H1 (cell line): ENCODE measurements around the gene FSTL4. TPM values are rescaled to one million over a fixed set of nuclear protein-coding genes. Genes with fewer than 3 reads are reported as not detected.

Source experiments
- CTCF ChIA-PET: fragments of 300-600 bp; sonication (Branson Sonifier 250); formaldehyde crosslinking; loops from one replicate; lab custom pipeline; 2021; ENCODE audit not compliant: partially characterized antibody; lab: Charles Lee
- POLR2A ChIA-PET: fragments of 300-600 bp; sonication (Branson Sonifier 250); formaldehyde crosslinking; loops from one replicate; lab custom pipeline; 2021; ENCODE audit warnings: inconsistent platforms; ENCODE audit not compliant: partially characterized antibody; lab: Charles Lee
- DNase-seq, 2 experiments: peaks; one replicate each; pipeline versions ENCODE4 v3.0.0 to v3.0.0-alpha.2; 2010 to 2022; ENCODE audit warnings: low spot score in 2 of 2, low read depth in 1 of 2, mixed read lengths in 1 of 2
- FAIRE-seq: peaks from 2 replicates; lab custom pipeline; 2011; peaks lifted over from hg19 to GRCh38; lab: Jason Lieb, UNC
- H2AFZ ChIP-seq: 2 replicates; pipeline ENCODE4 v1.8.1; 2012; ENCODE audit warnings: low read length, inconsistent platforms
- H2AK5ac ChIP-seq: 2 replicates; pipeline ENCODE4 v1.6.1; 2013; ENCODE audit warnings: low read depth, low read length
- H2BK120ac ChIP-seq: replicated peaks from 2 replicates; pipeline ENCODE3; 2013; ENCODE audit warnings: low read depth, low read length, inconsistent platforms
- H2BK12ac ChIP-seq: 2 replicates; pipeline ENCODE4 v1.6.1; 2013; ENCODE audit warnings: low read depth, low read length
- H2BK15ac ChIP-seq: 2 replicates; pipeline ENCODE4 v1.6.1; 2013; ENCODE audit warnings: low read length
- H2BK20ac ChIP-seq: 2 replicates; pipeline ENCODE4 v1.6.1; 2013; ENCODE audit warnings: low read length
- H2BK5ac ChIP-seq: 2 replicates; pipeline ENCODE4 v1.6.1; 2013; ENCODE audit warnings: low read depth, low read length
- H3K14ac ChIP-seq: 2 replicates; pipeline ENCODE4 v1.6.1; 2013; ENCODE audit warnings: inconsistent platforms; ENCODE audit not compliant: insufficient read length
- H3K18ac ChIP-seq: 2 replicates; pipeline ENCODE4 v1.6.1; 2013; ENCODE audit warnings: low read length; ENCODE audit errors: extremely low read depth
- H3K23ac ChIP-seq: 2 replicates; pipeline ENCODE4 v1.6.1; 2013; ENCODE audit warnings: inconsistent platforms; ENCODE audit not compliant: insufficient read length
- H3K23me2 ChIP-seq: 2 replicates; pipeline ENCODE4 v1.6.1; 2013; ENCODE audit warnings: low read depth, low read length
- H3K27ac ChIP-seq: 2 replicates; pipeline ENCODE4 v1.6.1; 2011; ENCODE audit warnings: low read depth, low read length, inconsistent platforms
- H3K27me3 ChIP-seq, 4 experiments: replicated peaks in 1 of 4; 1 replicate in 1 of 4; 2 replicates in 3 of 4; pipeline versions ENCODE4 v1.6.1 to v1.8.1; 2011 to 2013; ENCODE audit warnings: low read length in 3 of 4, mild to moderate bottlenecking in 3 of 4, inconsistent platforms in 2 of 4, mixed read lengths in 2 of 4, moderate library complexity in 1 of 4; ENCODE audit not compliant: control insufficient read depth in 3 of 4, insufficient read depth in 3 of 4; ENCODE audit errors: extremely low read depth in 1 of 4
- H3K36me3 ChIP-seq, 4 experiments: 2 replicates each; pipeline versions ENCODE4 v1.6.1 to v1.8.1; 2011 to 2013; ENCODE audit warnings: mild to moderate bottlenecking in 4 of 4, low read length in 3 of 4, moderate library complexity in 2 of 4, control low read depth in 1 of 4, inconsistent platforms in 1 of 4; ENCODE audit not compliant: insufficient read depth in 4 of 4, control insufficient read depth in 2 of 4
- H3K4ac ChIP-seq: replicated peaks from 2 replicates; pipeline ENCODE3; 2013; ENCODE audit warnings: low read length, low read depth, mixed read lengths, inconsistent platforms; ENCODE audit not compliant: insufficient read length
- H3K4me1 ChIP-seq, 4 experiments: replicated peaks in 1 of 4; 1 replicate in 1 of 4; 2 replicates in 3 of 4; pipeline versions ENCODE4 v1.6.1 to v1.8.1; 2011 to 2013; ENCODE audit warnings: low read length in 3 of 4, inconsistent platforms in 2 of 4, mixed read lengths in 1 of 4; ENCODE audit not compliant: insufficient read depth in 4 of 4, control insufficient read depth in 3 of 4
- H3K4me2 ChIP-seq, 2 experiments: 2 replicates each; pipeline versions ENCODE4 v1.6.1 to v1.8.1; 2011 to 2013; ENCODE audit warnings: low read depth in 2 of 2, low read length in 2 of 2, control low read depth in 1 of 2, inconsistent platforms in 1 of 2, mild to moderate bottlenecking in 1 of 2; ENCODE audit not compliant: insufficient read depth in 1 of 2
- H3K4me3 ChIP-seq, 4 experiments: fragments of 200-600, 300-600 bp in 1 of 4; sonication (generic), shearing (Covaris generic), sonication (Bioruptor Twin) in 1 of 4; 2 replicates each; pipeline versions ENCODE4 v1.5.1 to v1.8.1; 2011 to 2016; ENCODE audit warnings: low read length in 4 of 4, low read depth in 3 of 4, control low read depth in 2 of 4, inconsistent platforms in 2 of 4, mild to moderate bottlenecking in 2 of 4, mixed read lengths in 1 of 4, moderate library complexity in 1 of 4; ENCODE audit not compliant: insufficient read depth in 2 of 4; ENCODE audit errors: extremely low read depth in 1 of 4
- H3K56ac ChIP-seq: replicated peaks from 2 replicates; pipeline ENCODE3; 2013; ENCODE audit warnings: low read depth, mild to moderate bottlenecking, mixed read lengths, low read length, inconsistent platforms; ENCODE audit not compliant: insufficient read length
- H3K79me1 ChIP-seq: 2 replicates; pipeline ENCODE4 v1.6.1; 2013; ENCODE audit warnings: low read depth, low read length, control low read depth
- H3K79me2 ChIP-seq, 2 experiments: 2 replicates each; pipeline versions ENCODE4 v1.6.1 to v1.8.1; 2012 to 2013; ENCODE audit warnings: low read length in 2 of 2, mild to moderate bottlenecking in 2 of 2, inconsistent platforms in 1 of 2; ENCODE audit not compliant: insufficient read depth in 2 of 2, control insufficient read depth in 1 of 2
- H3K9ac ChIP-seq, 4 experiments: replicated peaks in 1 of 4; 1 replicate in 1 of 4; 2 replicates in 3 of 4; pipeline versions ENCODE4 v1.6.1 to v1.8.1; 2011 to 2013; ENCODE audit warnings: low read depth in 3 of 4, low read length in 3 of 4, control low read depth in 2 of 4, mild to moderate bottlenecking in 2 of 4, moderate library complexity in 2 of 4, inconsistent platforms in 1 of 4; ENCODE audit errors: extremely low read depth in 1 of 4
- H3K9me3 ChIP-seq, 2 experiments: 2 replicates each; pipeline versions ENCODE4 v1.6.1 to v1.8.1; 2012 to 2013; ENCODE audit warnings: mild to moderate bottlenecking in 2 of 2, moderate library complexity in 2 of 2, control low read depth in 1 of 2, inconsistent platforms in 1 of 2, low read depth in 1 of 2, low read length in 1 of 2, mixed read lengths in 1 of 2; ENCODE audit not compliant: insufficient read depth in 2 of 2
- H4K20me1 ChIP-seq, 2 experiments: replicated peaks in 1 of 2; 2 replicates each; pipeline versions ENCODE3 to v1.8.1; 2011 to 2013; ENCODE audit warnings: inconsistent platforms in 2 of 2, low read length in 2 of 2, mild to moderate bottlenecking in 1 of 2; ENCODE audit not compliant: insufficient read depth in 2 of 2, control insufficient read depth in 1 of 2
- H4K5ac ChIP-seq: 2 replicates; pipeline ENCODE4 v1.6.1; 2013; ENCODE audit warnings: low read length, low read depth, mixed read lengths, inconsistent platforms; ENCODE audit not compliant: insufficient read length
- H4K8ac ChIP-seq: 2 replicates; pipeline ENCODE4 v1.8.0; 2013; ENCODE audit warnings: mild to moderate bottlenecking, moderate library complexity, low read length, inconsistent platforms; ENCODE audit not compliant: insufficient read depth; ENCODE audit errors: extremely low read depth
- H4K91ac ChIP-seq: replicated peaks from 2 replicates; pipeline ENCODE3; 2013; ENCODE audit warnings: low read length, mixed read lengths, inconsistent platforms; ENCODE audit not compliant: insufficient read length
- ASH2L ChIP-seq: fragments of 200-600, 300-600 bp; sonication (generic); IDR thresholded peaks from one replicate; pipeline ENCODE4 v1.7.1; 2017; ENCODE audit warnings: low read length
- BCL11A ChIP-seq, 2 experiments: IDR thresholded peaks; one replicate each; pipeline ENCODE4 v1.6.1; 2011; ENCODE audit warnings: low read depth in 2 of 2, low read length in 2 of 2, mild to moderate bottlenecking in 2 of 2
- CBX5 ChIP-seq: fragments of 300-800, 300-1000 bp; sonication (generic); IDR thresholded peaks from 2 replicates; pipeline ENCODE4 v1.7.1; 2016; ENCODE audit warnings: antibody characterized with exemption, low read length, low read depth
- CHD1 ChIP-seq: IDR thresholded peaks from 2 replicates; pipeline ENCODE4 v1.6.1; 2012; ENCODE audit warnings: low read depth, low read length, improper control_type of control experiment
- CHD2 ChIP-seq: IDR thresholded peaks from 2 replicates; pipeline ENCODE4 v1.6.1; 2012; ENCODE audit warnings: low read length, improper control_type of control experiment
- GABPA ChIP-seq: IDR thresholded peaks from 2 replicates; pipeline ENCODE4 v1.6.1; 2011; ENCODE audit warnings: mild to moderate bottlenecking, low read length, moderate library complexity, borderline replicate concordance; ENCODE audit not compliant: insufficient read depth
- GTF2F1 ChIP-seq: IDR thresholded peaks from 2 replicates; pipeline ENCODE4 v1.6.1; 2012; ENCODE audit warnings: low read depth, low read length, improper control_type of control experiment, borderline replicate concordance
- JUN ChIP-seq: IDR thresholded peaks from 2 replicates; pipeline ENCODE4 v1.6.1; 2011; ENCODE audit warnings: low read depth, mild to moderate bottlenecking, improper control_type of control experiment, low read length
- MAFK ChIP-seq: IDR thresholded peaks from 2 replicates; pipeline ENCODE4 v1.6.1; 2012; ENCODE audit warnings: low read depth, mild to moderate bottlenecking, improper control_type of control experiment, low read length
- SIN3A ChIP-seq, 2 experiments: IDR thresholded peaks in 1 of 2; conservative IDR thresholded peaks in 1 of 2; 2 replicates each; pipeline ENCODE4 v1.6.1; 2011 to 2012; ENCODE audit warnings: low read length in 2 of 2, improper control_type of control experiment in 1 of 2, low read depth in 1 of 2, mild to moderate bottlenecking in 1 of 2
- SIRT6 ChIP-seq: IDR thresholded peaks from one replicate; pipeline ENCODE4 v1.7.1; 2012; ENCODE audit warnings: low read length, inconsistent platforms
- TCF12 ChIP-seq: IDR thresholded peaks from 2 replicates; pipeline ENCODE4 v1.6.1; 2011; ENCODE audit warnings: low read depth, mild to moderate bottlenecking, low read length
- WGBS, 2 experiments: shearing (Covaris generic) in 1 of 2; methylation state at CpG; one replicate each; pipeline versions ENCODE4 v1.1.6 to v1.1.7; 2013 to 2015; ENCODE audit warnings: low lambda C conversion rate in 2 of 2, mixed read lengths in 2 of 2, inconsistent platforms in 1 of 2, low coverage in 1 of 2, missing lambda C conversion rate in 1 of 2; ENCODE audit not compliant: insufficient replicate concordance in 2 of 2, insufficient coverage in 1 of 2, insufficient read length in 1 of 2; ENCODE audit errors: extremely low coverage in 1 of 2, missing lambda C conversion rate in 1 of 2; 5-methylcytosine and 5-hydroxymethylcytosine counted together
- polyA plus RNA-seq, 7 experiments: library from polyadenylated mRNA; depleted of rRNA in 3 of 7; stranded (reverse) in 5 of 7; unstranded in 2 of 7; fragments of >200 nt in 5 of 7; fragments of 200-250 nt in 2 of 7; gene quantifications; 1 replicate in 5 of 7; 2 replicates in 1 of 7; 4 replicates in 1 of 7; pipeline versions ENCODE4 v1.2.1 to v1.2.3, GENCODE V29; 2011 to 2013; ENCODE audit warnings: missing spikeins in 2 of 7, mixed read lengths in 2 of 7
- total RNA-seq: library from RNA; stranded (reverse); fragmentation: NEBNext Ultra II Directional; extraction: Animal tissue kit (Norgen Biotek cat#: 25700); gene quantifications from 2 replicates; pipeline ENCODE4 v1.2.1, GENCODE V29; 2021
- TF ChIP-seq, protein P1 (sequence below): IDR thresholded peaks from 2 replicates; pipeline ENCODE4 v1.6.1; 2012; ENCODE audit warnings: inconsistent platforms

Gene FSTL4
- total and polyA plus RNA-seq, 2 of the 8 experiments (the other 6 are each of a cell fraction or from before 2014, with no cell fraction given) = 3.1 to 4.1 TPM

DNA sequence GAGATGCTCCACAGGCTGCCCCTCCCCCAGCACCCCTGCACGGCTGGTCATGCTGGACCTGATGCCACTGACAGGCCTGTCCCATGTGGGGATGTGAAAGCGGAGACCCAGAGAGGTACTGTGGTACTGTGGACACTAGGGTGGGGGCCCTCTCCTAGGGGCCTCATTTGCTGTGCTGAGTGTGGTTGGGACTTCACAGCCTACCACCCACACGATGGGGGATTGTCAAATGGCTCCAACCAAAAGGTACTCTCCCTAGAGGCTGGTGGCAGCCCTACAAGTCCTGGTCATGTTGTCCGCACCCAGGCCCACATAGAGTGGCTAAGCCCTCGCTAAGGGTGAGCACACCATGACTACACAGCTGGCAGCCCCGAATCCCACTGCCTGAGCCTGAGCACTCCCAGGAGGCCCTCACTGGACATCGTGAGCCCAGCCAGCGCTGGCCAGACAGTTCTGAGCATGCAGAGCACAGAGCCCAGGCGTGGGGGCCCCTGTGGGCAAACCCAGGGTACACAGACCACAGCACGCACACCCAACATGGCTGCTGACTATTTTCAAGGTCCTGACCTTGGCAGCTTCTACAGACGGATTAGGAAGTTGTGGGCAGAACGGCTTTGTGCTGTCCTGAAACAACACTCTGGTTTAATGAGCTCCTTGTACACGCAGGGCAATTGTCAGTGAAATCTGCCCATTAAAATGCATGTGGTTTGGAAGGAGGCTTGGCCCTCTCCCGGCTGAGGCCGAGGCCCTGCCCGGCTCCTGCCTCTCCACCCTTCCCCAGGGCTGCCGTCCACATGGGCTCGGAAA lies 346.4 kb downstream of the FSTL4 start:
- Histone ChIP-seq H3K4me2 (no peak overlapping the region), H2BK12ac (no peak overlapping the region), H3K27ac (no peak overlapping the region), H2AK5ac (no peak overlapping the region; the same call in 1 of the 2 replicates), H2BK20ac (no peak overlapping the region), H2BK15ac (no peak overlapping the region), H3K9me3 (no peaks in the 10 kb centered on the region), H2AFZ (no peak overlapping the region), H3K18ac (no peak overlapping the region), H2BK5ac (peak overlapping the region; percentile 14; the same call in 1 of the 2 replicates), H3K79me2 (no peaks in the 10 kb centered on the region), H3K79me1 (no peaks in the 10 kb centered on the region), H4K5ac (no peak overlapping the region), H3K14ac (no peak overlapping the region), H3K4me3 (no peak overlapping the region), H4K20me1 (no peaks in the 10 kb centered on the region), H4K8ac (no peak overlapping the region), H3K36me3 (no peaks in the 10 kb centered on the region; a peak in 1 of 8 replicates), H3K56ac (no peak overlapping the region), H3K23ac (no peak overlapping the region), H3K9ac (no peak overlapping the region), H3K23me2 (no peaks in the 10 kb centered on the region), H3K27me3 (no peaks in the 10 kb centered on the region), H2BK120ac (no peak overlapping the region), H3K4ac (no peak overlapping the region), H3K4me1 (no peaks in the 10 kb centered on the region), H4K91ac (no peak overlapping the region)
- no peak for FAIRE-seq
- WGBS, 2 experiments = 91% methylated on average over 17 of the region's 18 CpGs; no CpG with 5 or more reads in 1 of the 2 experiments
- ChIA-PET POLR2A (no interaction called here), CTCF (interaction anchor here (0.7 to 7.3 kb wide), 7 partner anchors 10 to 153 kb away, joined by 3 to 62 read pairs (median 4); no protein-coding TSS in a partner anchor)
- no peak for DNase-seq
- TF ChIP-seq SIRT6 = no peak
- TF ChIP-seq BCL11A (IDR thresholded peaks at IDR 0.05; ENCODE audit: low read depth in 2 of 2, low read length in 2 of 2) = no peak
- TF ChIP-seq, protein P1, sequence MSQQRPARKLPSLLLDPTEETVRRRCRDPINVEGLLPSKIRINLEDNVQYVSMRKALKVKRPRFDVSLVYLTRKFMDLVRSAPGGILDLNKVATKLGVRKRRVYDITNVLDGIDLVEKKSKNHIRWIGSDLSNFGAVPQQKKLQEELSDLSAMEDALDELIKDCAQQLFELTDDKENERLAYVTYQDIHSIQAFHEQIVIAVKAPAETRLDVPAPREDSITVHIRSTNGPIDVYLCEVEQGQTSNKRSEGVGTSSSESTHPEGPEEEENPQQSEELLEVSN = no peak
- TF ChIP-seq CHD2 = no peak
- TF ChIP-seq CBX5 = no peak
- no peak for TF ChIP-seq JUN
- TF ChIP-seq CHD1 = no peak
- TF ChIP-seq MAFK = no peak
- no peak for TF ChIP-seq TCF12
- TF ChIP-seq SIN3A (conservative IDR thresholded peaks at IDR 0.05 in 1 of 2, IDR thresholded peaks at IDR 0.05 in 1 of 2; ENCODE audit: low read depth in 1 of 2, low read length in 2 of 2) = no peak
- TF ChIP-seq GABPA = no peak
- TF ChIP-seq ASH2L = no peak
- TF ChIP-seq GTF2F1 = no peak
